HEK293 (cell line): ENCODE data around the gene ZNF692.

Experiments used
- CTCF ChIA-PET: fragments of 350-600 bp; formaldehyde crosslinking; extraction: SDS; loops from one replicate; lab custom pipeline; 2021; ENCODE audit warnings: antibody characterized with exemption; lab: Yijun Ruan, JAX
- POLR2A ChIA-PET: fragments of 300-600 bp; formaldehyde crosslinking; extraction: SDS; loops from one replicate; lab custom pipeline; 2020; ENCODE audit warnings: antibody characterized with exemption, inconsistent platforms; lab: Yijun Ruan, JAX
- H3K27ac ChIP-seq: fragments of 200-500 bp; sonication (Bioruptor generic); 2 replicates; pipeline ENCODE4 v1.5.1; 2014; ENCODE audit warnings: low read depth, low read length, control low read depth, inconsistent platforms; ENCODE audit errors: extremely low read depth
- H3K36me3 ChIP-seq, 2 experiments: fragments of 200-500 bp in 1 of 2; sonication (Bioruptor generic) in 1 of 2; 1 replicate in 1 of 2; 2 replicates in 1 of 2; pipeline ENCODE4 v1.5.1; 2014 to 2017; ENCODE audit warnings: inconsistent platforms in 2 of 2, low read length in 2 of 2; ENCODE audit not compliant: control insufficient read depth in 2 of 2, insufficient read depth in 1 of 2
- H3K4me1 ChIP-seq: fragments of 200-500 bp; sonication (Bioruptor generic); 2 replicates; pipeline ENCODE4 v1.5.1; 2014; ENCODE audit warnings: mild to moderate bottlenecking, low read length, inconsistent platforms; ENCODE audit not compliant: control insufficient read depth, insufficient read depth
- H3K4me3 ChIP-seq: 2 replicates; pipeline ENCODE4 v1.5.1; 2011; ENCODE audit warnings: low read depth, mild to moderate bottlenecking, control low read depth, low read length, moderate library complexity
- H3K9me3 ChIP-seq: fragments of 200-500 bp; sonication (Bioruptor generic); 2 replicates; pipeline ENCODE4 v1.5.1; 2014; ENCODE audit warnings: low read depth, low read length, inconsistent platforms; ENCODE audit not compliant: control insufficient read depth, insufficient read depth
- PBX3 ChIP-seq: sonication (generic); formaldehyde crosslinking; IDR thresholded peaks from 2 replicates; pipeline ENCODE4 v1.8.1; 2022; ENCODE audit warnings: mild to moderate bottlenecking, moderate library complexity, missing genetic modification reagents
- ZNF133 ChIP-seq: fragments of 450-650 bp; formaldehyde crosslinking; IDR thresholded peaks from 2 replicates; pipeline ENCODE4 v1.5.1; 2016; ENCODE audit warnings: missing biosample characterization, missing genetic modification characterization
- ZNF510 ChIP-seq: fragments of 450-650 bp; formaldehyde crosslinking; IDR thresholded peaks from 2 replicates; pipeline ENCODE4 v1.5.1; 2018; ENCODE audit warnings: mild to moderate bottlenecking, missing genetic modification characterization, missing biosample characterization; ENCODE audit not compliant: insufficient replicate concordance
- ZNF530 ChIP-seq: fragments of 450-650 bp; formaldehyde crosslinking; IDR thresholded peaks from 2 replicates; pipeline ENCODE4 v1.5.1; 2016; ENCODE audit warnings: low read depth, missing biosample characterization, missing genetic modification characterization
- ZNF555 ChIP-seq: fragments of 450-650 bp; formaldehyde crosslinking; conservative IDR thresholded peaks from 2 replicates; pipeline ENCODE4 v1.5.1; 2017; ENCODE audit warnings: missing biosample characterization, mild to moderate bottlenecking, missing genetic modification characterization, inconsistent platforms
- TF ChIP-seq, protein P1 (sequence below): fragments of 450-650 bp; formaldehyde crosslinking; IDR thresholded peaks from 2 replicates; pipeline ENCODE4 v1.5.1; 2016; ENCODE audit warnings: missing biosample characterization, missing genetic modification characterization
- TF ChIP-seq, protein P2 (sequence below): fragments of 450-650 bp; formaldehyde crosslinking; IDR thresholded peaks from 2 replicates; pipeline ENCODE4 v1.5.1; 2016; ENCODE audit warnings: missing biosample characterization, missing genetic modification characterization

ZNF692 gene

GRCh38 chr1:248816042-248816851 lies 42.6 kb downstream of the ZNF692 start:
- no peaks in the 10 kb centered on the region for H3K4me1 ChIP-seq
- H3K36me3 ChIP-seq, result peaks cover 0 to 69% of the 10 kb centered on the region in 2 experiments; a peak in 1 of 3 replicates
- H3K4me3 ChIP-seq, result no peak overlapping the region
- no peak overlapping the region for H3K27ac ChIP-seq
- H3K9me3 ChIP-seq, result no peaks in the 10 kb centered on the region
- TF ChIP-seq ZNF530, result no peak
- TF ChIP-seq PBX3 (CRISPR knock-in tag), result no peak
- TF ChIP-seq, all 188 proteins: peak for 0
- ChIA-PET CTCF (no interaction called here), POLR2A (no interaction called here)

- CTCF ChIA-PET, result no interaction called here
- no peak overlapping the region for H3K4me3 ChIP-seq
- no peak overlapping the region for H3K27ac ChIP-seq
- POLR2A ChIA-PET, result no interaction called here
- no peaks in the 10 kb centered on the region for H3K9me3 ChIP-seq
- H3K4me1 ChIP-seq, result no peaks in the 10 kb centered on the region
- no peak for TF ChIP-seq ZNF555 (tag by site-specific recombination)
- no peak for TF ChIP-seq ZNF510 (tag by site-specific recombination)
- H3K36me3 ChIP-seq, result peaks cover 0 to 62% of the 10 kb centered on the region in 2 experiments; a peak in 1 of 3 replicates
These were observed 43.4 kb downstream of the ZNF692 start for GRCh38 chr1:248815407-248816034.

GRCh38 chr1:248814351-248814750 lies 44.5 kb downstream of the ZNF692 start:
- Histone ChIP-seq H3K4me1 (no peaks in the 10 kb centered on the region), H3K9me3 (no peaks in the 10 kb centered on the region), H3K36me3 (peaks cover 0 to 55% of the 10 kb centered on the region in 2 experiments; a peak in 1 of 3 replicates), H3K27ac (no peak overlapping the region), H3K4me3 (no peak overlapping the region)
- ChIA-PET POLR2A (no interaction called here), CTCF (no interaction called here)
- TF ChIP-seq, protein P1, sequence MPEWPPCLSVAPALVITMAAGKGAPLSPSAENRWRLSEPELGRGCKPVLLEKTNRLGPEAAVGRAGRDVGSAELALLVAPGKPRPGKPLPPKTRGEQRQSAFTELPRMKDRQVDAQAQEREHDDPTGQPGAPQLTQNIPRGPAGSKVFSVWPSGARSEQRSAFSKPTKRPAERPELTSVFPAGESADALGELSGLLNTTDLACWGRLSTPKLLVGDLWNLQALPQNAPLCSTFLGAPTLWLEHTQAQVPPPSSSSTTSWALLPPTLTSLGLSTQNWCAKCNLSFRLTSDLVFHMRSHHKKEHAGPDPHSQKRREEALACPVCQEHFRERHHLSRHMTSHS (tag by site-specific recombination), result no peak
- TF ChIP-seq, protein P2, sequence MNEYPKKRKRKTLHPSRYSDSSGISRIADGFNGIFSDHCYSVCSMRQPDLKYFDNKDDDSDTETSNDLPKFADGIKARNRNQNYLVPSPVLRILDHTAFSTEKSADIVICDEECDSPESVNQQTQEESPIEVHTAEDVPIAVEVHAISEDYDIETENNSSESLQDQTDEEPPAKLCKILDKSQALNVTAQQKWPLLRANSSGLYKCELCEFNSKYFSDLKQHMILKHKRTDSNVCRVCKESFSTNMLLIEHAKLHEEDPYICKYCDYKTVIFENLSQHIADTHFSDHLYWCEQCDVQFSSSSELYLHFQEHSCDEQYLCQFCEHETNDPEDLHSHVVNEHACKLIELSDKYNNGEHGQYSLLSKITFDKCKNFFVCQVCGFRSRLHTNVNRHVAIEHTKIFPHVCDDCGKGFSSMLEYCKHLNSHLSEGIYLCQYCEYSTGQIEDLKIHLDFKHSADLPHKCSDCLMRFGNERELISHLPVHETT (tag by site-specific recombination), result no peak

GRCh38 chr1:248813546-248813945 lies 45.3 kb downstream of the ZNF692 start:
- peaks cover 0 to 49% of the 10 kb centered on the region in 2 experiments; a peak in 1 of 3 replicates for H3K36me3 ChIP-seq
- H3K9me3 ChIP-seq, result no peaks in the 10 kb centered on the region
- no peak overlapping the region for H3K27ac ChIP-seq
- POLR2A ChIA-PET, result no interaction called here
- H3K4me1 ChIP-seq, result no peaks in the 10 kb centered on the region
- CTCF ChIA-PET, result no interaction called here
- no peak for TF ChIP-seq ZNF133 (tag by site-specific recombination)
- no peak overlapping the region for H3K4me3 ChIP-seq
